ENCODE data around the gene HOXD1.

DNA sequence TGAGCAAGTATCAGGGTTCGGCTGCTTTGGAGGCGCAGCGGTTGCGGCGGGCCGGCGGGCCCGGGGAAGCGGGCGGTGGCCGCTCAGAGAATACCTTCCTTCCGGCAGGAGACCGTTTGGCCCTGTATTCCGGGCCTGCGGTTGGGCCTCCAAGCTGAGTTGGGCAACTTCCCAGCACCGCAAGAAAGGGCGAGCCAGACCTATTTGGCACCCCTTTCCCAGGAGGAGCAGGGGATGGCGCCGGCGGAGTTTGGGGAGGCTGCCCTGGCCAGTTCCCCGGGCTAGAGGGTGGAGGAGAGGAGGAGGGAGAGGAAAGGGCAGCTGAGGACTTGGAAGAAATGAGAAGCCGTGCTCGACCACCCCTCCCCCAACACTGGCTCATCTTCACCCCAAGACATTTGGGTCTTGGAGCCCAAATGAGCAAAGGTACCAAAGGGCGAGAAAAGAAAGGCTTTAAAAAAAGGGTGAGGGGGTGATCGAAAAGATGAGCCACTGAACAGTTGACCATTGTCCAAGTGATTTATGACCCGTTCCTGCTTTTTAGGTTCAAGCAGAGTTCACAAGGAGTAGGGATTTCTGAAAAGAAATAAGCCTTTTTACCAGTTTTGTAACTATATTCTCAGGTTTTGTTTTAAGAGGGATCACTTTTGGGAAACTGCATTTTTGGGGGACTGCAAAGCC lies 23.0 kb upstream of the HOXD1 start:
- TF ChIP-seq, protein P1, sequence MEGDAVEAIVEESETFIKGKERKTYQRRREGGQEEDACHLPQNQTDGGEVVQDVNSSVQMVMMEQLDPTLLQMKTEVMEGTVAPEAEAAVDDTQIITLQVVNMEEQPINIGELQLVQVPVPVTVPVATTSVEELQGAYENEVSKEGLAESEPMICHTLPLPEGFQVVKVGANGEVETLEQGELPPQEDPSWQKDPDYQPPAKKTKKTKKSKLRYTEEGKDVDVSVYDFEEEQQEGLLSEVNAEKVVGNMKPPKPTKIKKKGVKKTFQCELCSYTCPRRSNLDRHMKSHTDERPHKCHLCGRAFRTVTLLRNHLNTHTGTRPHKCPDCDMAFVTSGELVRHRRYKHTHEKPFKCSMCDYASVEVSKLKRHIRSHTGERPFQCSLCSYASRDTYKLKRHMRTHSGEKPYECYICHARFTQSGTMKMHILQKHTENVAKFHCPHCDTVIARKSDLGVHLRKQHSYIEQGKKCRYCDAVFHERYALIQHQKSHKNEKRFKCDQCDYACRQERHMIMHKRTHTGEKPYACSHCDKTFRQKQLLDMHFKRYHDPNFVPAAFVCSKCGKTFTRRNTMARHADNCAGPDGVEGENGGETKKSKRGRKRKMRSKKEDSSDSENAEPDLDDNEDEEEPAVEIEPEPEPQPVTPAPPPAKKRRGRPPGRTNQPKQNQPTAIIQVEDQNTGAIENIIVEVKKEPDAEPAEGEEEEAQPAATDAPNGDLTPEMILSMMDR (conservative IDR thresholded peaks at IDR 0.05): no peak
- no peak for TF ChIP-seq EZH2 (IDR thresholded peaks at IDR 0.05; ENCODE audit: low read depth)
